Activated naive CD8-positive, alpha-beta T cell treated with anti-CD3 and anti-CD28 coated beads, Interleukin-2, amount 10 ng/mL, durations not matched to agents 7 days and 5 days (primary cell): Measurements from ENCODE around the gene KAZN. TPM values are rescaled to one million over a fixed set of nuclear protein-coding genes. Genes with fewer than 3 reads are reported as not detected.

Experiments
- ATAC-seq: fragments of 150-1000 bp; cut with Tn5 transposase; one replicate; pipeline ENCODE4 v1.10.0; 2021; ENCODE audit warnings: low read depth, moderate library complexity
- POLR2A ChIA-PET: fragments of 350-600 bp; sonication (Branson Sonifier 250); formaldehyde crosslinking; loops from one replicate; lab custom pipeline; 2021; ENCODE audit warnings: antibody characterized with exemption; lab: Charles Lee
- DNase-seq: peaks from one replicate; pipeline ENCODE4 v3.0.0; 2021
- H3K27ac Mint-ChIP-seq: one replicate; pipeline ENCODE4 v1.8.0; 2022; ENCODE audit warnings: mild to moderate bottlenecking, mixed read lengths
- H3K27me3 Mint-ChIP-seq: one replicate; pipeline ENCODE4 v1.8.0; 2022; ENCODE audit warnings: mild to moderate bottlenecking, moderate library complexity, mixed read lengths
- H3K36me3 Mint-ChIP-seq: one replicate; pipeline ENCODE4 v1.8.0; 2021; ENCODE audit warnings: mild to moderate bottlenecking, mixed read lengths
- H3K4me1 Mint-ChIP-seq: one replicate; pipeline ENCODE4 v1.8.0; 2021; ENCODE audit warnings: mixed read lengths
- H3K4me3 Mint-ChIP-seq: one replicate; pipeline ENCODE4 v1.8.0; 2022; ENCODE audit warnings: mild to moderate bottlenecking, moderate library complexity, mixed read lengths
- H3K9me3 Mint-ChIP-seq: one replicate; pipeline ENCODE4 v1.8.0; 2021; ENCODE audit warnings: mixed read lengths
- total RNA-seq, 2 experiments: library from RNA; stranded (reverse); gene quantifications; one replicate each; pipeline ENCODE4 v1.2.3, GENCODE V29; 2021

The KAZN gene
- total RNA-seq, 2 experiments from 2014 or later = 0.91 to 1.4 TPM

DNA sequence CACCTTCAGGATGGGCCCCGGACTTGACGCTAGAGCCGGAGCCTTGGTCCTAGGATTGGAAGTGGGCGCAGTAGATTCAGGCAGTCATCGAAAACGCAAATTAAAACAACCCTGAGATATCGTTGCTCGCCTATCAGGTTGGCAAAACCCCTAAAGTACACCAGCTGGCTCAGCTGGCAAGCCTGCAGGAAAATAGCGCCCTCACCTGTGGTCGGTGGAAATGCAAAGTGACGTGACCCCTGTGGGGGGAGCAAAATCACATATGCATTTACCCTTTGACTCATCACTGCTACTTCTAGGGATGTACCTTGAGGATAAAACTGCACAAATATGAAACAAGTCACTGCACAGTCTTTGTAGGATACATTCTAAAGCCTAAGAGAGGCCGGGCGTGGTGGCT lies 384.8 kb downstream of the KAZN start:
- POLR2A ChIA-PET = no interaction called here
- H3K9me3 Mint-ChIP-seq = no peaks in the 10 kb centered on the region
- ATAC-seq (no peak), DNase-seq (no peak)
- H3K27me3 Mint-ChIP-seq = peaks cover 3% of the 10 kb centered on the region
- no peak overlapping the region for H3K4me3 Mint-ChIP-seq
- no peak overlapping the region for H3K27ac Mint-ChIP-seq
- H3K36me3 Mint-ChIP-seq = no peaks in the 10 kb centered on the region
- H3K4me1 Mint-ChIP-seq = peaks cover 8% of the 10 kb centered on the region

DNA sequence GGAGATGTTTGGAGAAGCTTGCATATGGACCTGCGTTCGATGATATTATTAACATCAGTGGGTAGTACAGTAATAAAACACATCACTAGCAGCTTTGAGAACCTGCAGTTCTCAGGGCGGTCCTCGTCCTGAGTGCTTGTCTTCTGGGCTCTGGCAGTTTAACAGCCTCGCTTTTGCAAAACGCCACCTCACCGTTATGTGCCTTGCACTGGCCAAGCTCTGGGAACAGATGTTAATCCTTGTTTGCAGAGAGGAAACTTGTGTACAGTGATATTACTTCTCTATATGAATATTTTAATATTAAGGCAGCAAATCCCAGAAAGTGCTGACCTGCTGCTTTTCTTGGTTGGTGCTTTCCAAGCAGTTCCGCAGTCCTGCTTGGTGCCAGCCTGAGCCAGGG lies 387.7 kb downstream of the KAZN start:
- no peak for ATAC-seq
- Mint-ChIP-seq H3K27me3 (peaks cover 3% of the 10 kb centered on the region), H3K36me3 (no peaks in the 10 kb centered on the region), H3K27ac (no peak overlapping the region), H3K4me1 (no peaks in the 10 kb centered on the region), H3K4me3 (no peak overlapping the region), H3K9me3 (no peaks in the 10 kb centered on the region)
- no peak for DNase-seq
- POLR2A ChIA-PET = no interaction called here

DNA sequence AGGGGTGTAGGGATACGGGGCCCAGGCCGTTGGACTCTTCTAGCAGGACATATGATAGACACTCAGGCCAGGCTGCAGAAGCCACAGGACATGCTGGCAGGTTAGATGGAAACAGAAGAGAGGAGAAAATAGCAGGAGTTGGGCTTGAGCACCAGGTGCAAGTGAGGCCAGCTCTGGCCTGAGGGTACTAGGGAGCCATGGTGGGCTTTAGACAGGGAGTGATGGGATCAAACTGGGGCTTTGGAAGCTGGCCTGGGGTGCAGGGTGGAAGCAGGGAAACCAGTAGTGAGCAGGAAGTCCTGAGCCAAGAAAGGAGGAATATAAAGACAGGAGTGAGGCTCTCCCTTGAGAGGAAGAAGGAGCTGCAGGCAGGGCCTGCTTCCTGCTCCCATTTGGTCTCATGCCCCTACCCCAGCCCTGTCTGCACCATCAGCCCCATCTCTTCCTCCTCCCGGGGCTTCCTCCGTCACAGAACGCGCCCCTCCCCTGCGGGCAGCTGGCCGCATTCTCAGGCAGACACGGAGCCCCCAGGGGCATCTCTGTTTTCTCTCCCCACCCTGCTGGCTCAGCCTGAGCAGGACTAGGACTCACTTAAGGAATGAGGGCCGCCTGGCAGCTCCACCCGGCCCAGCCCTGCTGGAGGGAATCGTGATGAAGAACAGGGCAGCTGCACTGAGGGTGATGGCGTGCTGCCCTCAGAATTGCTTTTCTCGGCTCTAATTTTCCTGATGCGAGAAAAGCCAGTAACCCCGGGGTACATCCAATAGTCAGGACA lies 389.5 kb downstream of the KAZN start:
- Mint-ChIP-seq H3K4me3 (no peak overlapping the region), H3K4me1 (no peaks in the 10 kb centered on the region), H3K9me3 (no peaks in the 10 kb centered on the region), H3K27ac (no peak overlapping the region), H3K27me3 (peaks cover 3% of the 10 kb centered on the region), H3K36me3 (no peaks in the 10 kb centered on the region)
- DNase-seq (no peak), ATAC-seq (no peak)
- POLR2A ChIA-PET = no interaction called here

DNA sequence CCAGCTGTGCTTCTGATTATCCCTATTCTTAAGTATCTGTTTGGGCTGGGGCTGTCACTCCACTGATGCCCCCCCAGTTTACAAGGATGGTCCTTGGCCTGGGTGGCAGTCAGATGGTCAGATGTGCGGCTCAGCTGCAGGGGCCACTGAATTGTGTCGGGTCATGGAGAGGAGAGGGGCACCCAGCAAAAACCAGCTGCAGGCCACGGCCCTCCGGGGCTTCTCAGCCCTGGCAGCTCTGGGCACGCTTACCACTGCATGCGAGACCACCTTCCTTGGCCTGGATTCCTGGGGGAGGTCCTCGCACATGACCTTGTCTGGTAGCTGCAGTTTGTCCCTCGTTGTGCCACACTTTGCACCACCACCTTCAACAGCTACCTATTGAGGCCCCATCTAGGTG lies 390.2 kb downstream of the KAZN start:
- Mint-ChIP-seq H3K36me3 (no peaks in the 10 kb centered on the region), H3K27ac (no peak overlapping the region), H3K4me1 (no peaks in the 10 kb centered on the region), H3K9me3 (no peaks in the 10 kb centered on the region), H3K27me3 (peaks cover 3% of the 10 kb centered on the region), H3K4me3 (no peak overlapping the region)
- ATAC-seq = no peak
- no peak for DNase-seq
- POLR2A ChIA-PET = no interaction called here

DNA sequence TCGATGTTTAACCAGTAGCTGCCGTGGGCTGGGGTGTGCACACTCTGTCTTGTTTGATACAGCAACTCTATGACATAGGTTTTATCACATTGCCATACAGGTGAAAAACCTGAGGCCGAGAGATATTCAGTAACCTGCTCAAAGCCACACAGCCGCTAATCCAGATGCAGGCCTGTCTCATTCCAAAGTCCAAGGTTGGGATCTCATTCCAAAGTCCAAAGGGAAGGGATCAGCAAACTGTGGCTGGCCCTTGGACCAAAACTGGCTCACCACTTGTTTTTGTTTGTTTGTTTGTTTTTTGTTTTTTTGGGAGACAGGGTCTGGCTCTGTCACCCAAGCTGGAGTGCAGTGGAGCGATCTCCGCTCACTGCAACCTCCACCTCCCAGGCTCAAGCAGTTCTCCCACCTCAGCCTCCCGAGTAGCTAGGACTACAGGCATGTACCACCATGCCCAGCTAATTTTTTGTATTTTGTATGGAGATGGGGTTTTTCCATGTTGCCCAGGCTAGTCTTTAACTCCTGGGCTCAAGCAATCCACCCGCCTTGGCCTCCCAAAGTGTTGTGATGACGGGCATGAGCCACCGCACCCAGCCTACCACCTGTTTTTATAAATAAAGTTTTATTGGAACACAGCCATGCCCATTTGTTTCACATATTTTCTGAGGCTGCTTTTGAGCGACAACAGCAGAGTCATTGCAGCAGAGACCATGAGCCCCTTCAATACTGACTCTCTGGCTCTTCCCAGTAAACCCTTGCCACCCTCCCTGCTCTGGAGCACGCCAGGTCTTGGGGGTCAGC lies 391.6 kb downstream of the KAZN start:
- ATAC-seq (no peak), DNase-seq (no peak)
- no peaks in the 10 kb centered on the region for H3K4me1 Mint-ChIP-seq
- no peak overlapping the region for H3K27ac Mint-ChIP-seq
- H3K36me3 Mint-ChIP-seq = no peaks in the 10 kb centered on the region
- H3K9me3 Mint-ChIP-seq = no peaks in the 10 kb centered on the region
- no peaks in the 10 kb centered on the region for H3K27me3 Mint-ChIP-seq
- no peak overlapping the region for H3K4me3 Mint-ChIP-seq
- POLR2A ChIA-PET = no interaction called here

DNA sequence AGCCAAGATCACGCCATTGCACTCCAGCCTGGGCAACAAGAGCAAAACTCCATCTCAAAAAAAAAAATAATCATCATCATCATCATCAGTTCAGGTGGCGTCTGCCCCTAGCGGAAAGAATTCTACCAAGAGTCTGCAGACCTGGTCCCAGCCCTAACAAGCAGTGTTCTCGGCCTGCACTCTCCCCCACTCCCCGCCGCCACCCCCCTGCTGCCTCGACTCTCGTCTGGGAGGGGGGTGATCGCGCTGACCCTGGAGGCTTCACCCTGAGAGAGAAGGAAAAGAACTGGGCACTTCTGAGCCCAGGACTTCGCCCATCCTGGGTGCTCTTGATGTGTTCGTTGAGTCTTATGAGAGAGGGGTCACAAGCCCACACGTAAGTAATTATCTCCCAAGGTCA lies 394.9 kb downstream of the KAZN start:
- H3K27ac Mint-ChIP-seq = no peak overlapping the region
- H3K9me3 Mint-ChIP-seq = no peaks in the 10 kb centered on the region
- H3K4me1 Mint-ChIP-seq = no peaks in the 10 kb centered on the region
- ATAC-seq (no peak), DNase-seq (no peak)
- H3K4me3 Mint-ChIP-seq = no peak overlapping the region
- no peaks in the 10 kb centered on the region for H3K36me3 Mint-ChIP-seq
- POLR2A ChIA-PET = no interaction called here
- H3K27me3 Mint-ChIP-seq = no peaks in the 10 kb centered on the region

DNA sequence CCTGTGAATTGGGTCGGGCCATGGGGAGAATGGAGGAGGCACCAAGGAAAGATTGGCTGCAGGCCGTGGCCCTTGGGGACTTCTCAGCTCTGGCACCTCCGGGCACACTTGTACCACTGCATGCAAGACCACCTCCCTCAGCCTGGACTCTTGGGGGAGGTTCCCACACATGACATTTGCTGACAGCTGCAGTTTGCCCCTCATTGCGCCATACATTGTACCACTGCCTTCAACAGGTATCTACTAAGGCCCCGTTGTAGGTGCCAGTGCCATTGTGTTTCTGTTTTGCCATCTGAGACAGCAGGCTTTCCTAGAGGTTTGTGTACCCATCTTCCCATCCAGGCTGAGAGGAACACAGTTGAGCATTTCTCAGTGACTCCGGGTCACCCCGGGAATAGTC lies 395.7 kb downstream of the KAZN start:
- Mint-ChIP-seq H3K36me3 (no peaks in the 10 kb centered on the region), H3K9me3 (no peaks in the 10 kb centered on the region), H3K27ac (no peak overlapping the region), H3K4me1 (no peaks in the 10 kb centered on the region), H3K4me3 (no peak overlapping the region), H3K27me3 (no peaks in the 10 kb centered on the region)
- POLR2A ChIA-PET = no interaction called here
- DNase-seq (no peak), ATAC-seq (no peak)

DNA sequence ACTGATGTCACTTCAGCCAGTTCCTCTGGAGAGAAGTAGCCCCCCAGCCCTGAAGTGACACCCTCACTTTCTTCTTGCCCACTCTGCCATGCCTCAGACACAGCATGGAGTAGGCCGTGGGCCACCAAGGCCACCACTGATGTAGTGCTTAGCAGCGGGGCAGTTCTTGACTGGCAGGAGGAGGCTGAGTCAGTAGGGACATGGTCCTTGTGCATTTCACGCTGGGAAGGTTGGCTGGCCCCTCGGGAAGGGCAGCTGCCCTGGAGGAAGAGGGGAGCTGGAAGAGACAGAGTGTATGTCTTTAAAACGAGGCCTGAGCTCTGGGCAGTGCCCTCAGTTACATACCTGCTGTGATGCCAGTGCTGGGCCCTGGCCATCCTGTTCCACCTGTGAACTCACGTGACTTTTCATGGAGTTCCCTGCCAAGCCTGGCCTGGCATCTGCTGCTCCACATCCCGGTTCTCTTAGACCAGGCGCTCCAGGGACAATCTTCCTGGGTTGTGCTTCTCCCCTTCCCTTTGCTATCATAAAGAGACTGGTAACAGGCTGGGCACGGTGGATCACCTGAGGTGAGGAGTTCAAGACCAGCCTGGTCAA lies 396.5 kb downstream of the KAZN start:
- no peaks in the 10 kb centered on the region for H3K27me3 Mint-ChIP-seq
- H3K4me1 Mint-ChIP-seq = no peaks in the 10 kb centered on the region
- DNase-seq = no peak
- POLR2A ChIA-PET = no interaction called here
- H3K27ac Mint-ChIP-seq = no peak overlapping the region
- no peaks in the 10 kb centered on the region for H3K9me3 Mint-ChIP-seq
- H3K4me3 Mint-ChIP-seq = no peak overlapping the region
- ATAC-seq = no peak
- no peaks in the 10 kb centered on the region for H3K36me3 Mint-ChIP-seq

DNA sequence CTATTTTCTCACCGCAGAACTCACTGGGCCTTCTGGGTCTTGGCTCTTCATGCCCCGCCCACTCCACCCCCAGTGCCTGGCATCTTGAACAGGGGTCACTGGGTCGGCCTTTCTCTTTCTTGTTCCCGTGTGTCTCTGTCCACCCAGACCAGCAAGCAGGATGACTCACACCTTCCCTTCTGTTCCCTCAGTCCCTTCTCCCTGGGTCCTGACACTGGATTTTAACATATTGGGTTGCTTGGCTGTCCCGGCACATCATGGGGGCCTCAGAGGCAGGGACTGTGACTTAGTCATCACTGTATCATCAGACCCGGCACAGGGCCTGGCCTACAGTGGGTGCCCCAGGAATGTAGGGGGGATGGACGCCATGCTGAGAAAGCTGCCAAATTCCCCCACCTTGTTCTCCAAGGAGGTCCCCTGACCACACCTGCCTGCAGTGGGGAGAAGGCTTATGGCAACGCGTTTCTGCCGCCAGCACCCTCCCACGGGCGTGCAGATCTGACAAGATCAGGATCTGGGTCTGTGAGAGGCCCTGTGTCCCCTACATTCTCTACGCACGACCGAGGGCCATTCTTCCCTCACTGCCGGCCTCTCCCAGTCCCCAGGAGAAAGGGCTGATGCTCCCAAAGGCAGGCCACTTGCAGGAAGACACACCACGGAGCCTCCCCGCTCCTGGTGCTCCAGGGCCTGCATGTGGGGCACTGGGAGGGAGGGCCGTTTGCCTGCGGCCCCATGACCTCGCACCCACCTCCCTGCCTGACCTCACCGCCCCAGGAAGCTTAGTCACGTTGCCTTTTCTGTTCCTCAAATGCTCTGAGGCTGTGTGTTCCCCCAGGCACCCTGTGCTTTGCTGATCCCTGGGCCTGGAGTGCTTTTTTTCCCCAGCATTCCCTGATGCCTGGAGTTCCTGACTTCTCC lies 397.9 kb downstream of the KAZN start:
- Mint-ChIP-seq H3K27me3 (no peaks in the 10 kb centered on the region), H3K36me3 (no peaks in the 10 kb centered on the region)

DNA sequence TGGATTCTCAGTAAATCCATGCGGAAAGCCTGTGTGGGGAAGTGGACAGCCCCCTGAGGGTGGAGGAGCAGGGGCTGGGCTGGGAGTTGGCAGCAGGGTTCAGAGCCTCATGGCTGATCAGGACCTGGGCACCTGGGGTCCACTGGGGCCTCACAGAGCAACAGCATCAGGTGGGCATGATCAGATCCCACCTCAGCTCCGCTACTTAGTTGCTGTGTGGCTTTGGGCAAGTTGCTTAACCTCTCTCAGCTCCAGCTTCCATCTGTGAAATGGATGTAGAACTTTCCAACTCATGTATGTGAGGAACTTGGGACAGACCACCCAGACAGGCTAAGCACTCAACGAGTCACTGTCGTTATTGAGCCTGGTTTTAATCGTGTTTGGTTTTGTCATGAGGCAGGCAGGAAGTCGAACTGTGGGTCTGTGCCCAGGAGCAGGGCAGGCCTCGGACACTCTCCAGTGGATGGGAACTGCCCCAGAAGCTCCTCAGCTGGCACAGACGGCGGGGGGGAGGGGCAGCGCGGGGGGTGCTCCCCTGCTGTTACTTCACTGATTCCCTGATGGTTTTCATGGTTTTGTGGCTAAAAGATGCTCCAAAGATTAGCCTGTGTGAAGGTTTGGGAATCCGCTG lies 399.3 kb downstream of the KAZN start:
- Mint-ChIP-seq H3K27me3 (no peaks in the 10 kb centered on the region), H3K36me3 (no peaks in the 10 kb centered on the region), H3K4me1 (no peaks in the 10 kb centered on the region), H3K27ac (no peak overlapping the region), H3K9me3 (no peaks in the 10 kb centered on the region), H3K4me3 (no peak overlapping the region)
- DNase-seq = no peak
- ATAC-seq = no peak
- POLR2A ChIA-PET = no interaction called here

More for the DNA sequence above, 397.9 kb downstream of the KAZN start:
- no peaks in the 10 kb centered on the region for H3K4me1 Mint-ChIP-seq
- POLR2A ChIA-PET = no interaction called here
- no peaks in the 10 kb centered on the region for H3K9me3 Mint-ChIP-seq
- DNase-seq = no peak
- ATAC-seq = no peak
- no peak overlapping the region for H3K27ac Mint-ChIP-seq
- no peak overlapping the region for H3K4me3 Mint-ChIP-seq

DNA sequence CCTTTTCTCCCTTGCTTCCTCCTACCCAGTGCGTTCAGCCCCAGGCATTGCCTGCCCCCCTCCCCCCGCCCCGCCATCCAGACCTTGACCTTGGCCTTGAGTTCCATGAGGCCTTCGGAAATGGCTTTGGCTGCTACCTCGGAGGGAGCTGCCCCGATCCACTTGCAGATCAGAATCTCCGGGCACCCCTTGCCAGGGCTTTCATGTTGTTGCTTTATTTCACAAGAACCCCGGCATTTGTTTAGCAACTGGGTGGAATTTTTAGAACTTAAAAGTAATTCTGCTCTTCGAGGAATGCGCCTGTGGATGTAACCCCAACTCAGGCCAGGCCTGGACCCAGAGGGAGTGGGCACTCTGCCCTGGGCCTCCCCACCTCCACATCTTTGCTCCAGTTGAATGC lies 401.0 kb downstream of the KAZN start:
- Mint-ChIP-seq H3K4me1 (no peaks in the 10 kb centered on the region), H3K4me3 (no peak overlapping the region), H3K27me3 (no peaks in the 10 kb centered on the region), H3K9me3 (no peaks in the 10 kb centered on the region), H3K27ac (no peak overlapping the region), H3K36me3 (no peaks in the 10 kb centered on the region)
- ATAC-seq (no peak), DNase-seq (no peak)
- POLR2A ChIA-PET = no interaction called here

DNA sequence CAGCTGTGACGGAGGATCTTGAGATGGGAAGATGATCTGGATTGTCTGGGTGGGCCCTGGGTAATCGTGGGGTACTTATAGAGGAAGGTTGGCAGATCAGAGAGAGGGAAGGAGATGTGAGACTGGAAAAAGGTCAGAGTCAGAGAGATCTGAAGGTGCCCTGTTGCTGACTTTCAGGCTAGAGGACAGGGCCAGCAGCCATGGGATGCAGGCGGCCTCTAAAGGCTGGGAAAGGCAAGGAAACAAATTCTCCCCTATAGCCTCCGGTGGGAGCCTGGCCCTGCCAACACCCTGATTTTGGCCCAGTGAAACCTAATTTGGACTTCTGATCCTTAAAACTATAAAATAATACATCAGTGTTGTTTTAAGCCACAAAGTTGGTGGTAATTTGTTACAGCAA lies 401.5 kb downstream of the KAZN start:
- no peak overlapping the region for H3K4me3 Mint-ChIP-seq
- H3K9me3 Mint-ChIP-seq = no peaks in the 10 kb centered on the region
- ATAC-seq (no peak), DNase-seq (no peak)
- H3K36me3 Mint-ChIP-seq = no peaks in the 10 kb centered on the region
- no peak overlapping the region for H3K27ac Mint-ChIP-seq
- H3K27me3 Mint-ChIP-seq = no peaks in the 10 kb centered on the region
- no peaks in the 10 kb centered on the region for H3K4me1 Mint-ChIP-seq
- POLR2A ChIA-PET = no interaction called here

DNA sequence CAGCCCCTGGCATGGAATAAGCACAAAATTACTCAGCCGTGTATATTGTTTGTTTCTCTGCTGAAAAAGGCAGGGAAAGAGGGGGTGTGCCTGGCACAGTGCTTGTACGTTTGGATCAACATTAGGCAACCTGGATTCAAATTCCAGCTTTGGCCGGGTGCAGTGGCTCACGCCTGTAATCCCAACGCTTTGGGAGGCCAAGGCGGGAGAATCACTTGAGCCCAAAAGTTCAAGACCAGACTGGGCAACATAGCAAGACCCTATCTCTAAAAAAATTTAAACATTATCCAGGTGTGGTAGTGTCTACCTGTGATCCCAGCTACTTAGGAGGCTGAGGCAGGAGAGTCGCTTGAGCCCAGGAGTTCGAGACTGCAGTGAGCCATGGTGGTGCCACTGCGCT lies 402.2 kb downstream of the KAZN start:
- ATAC-seq (no peak), DNase-seq (no peak)
- Mint-ChIP-seq H3K27me3 (no peaks in the 10 kb centered on the region), H3K9me3 (no peaks in the 10 kb centered on the region), H3K36me3 (no peaks in the 10 kb centered on the region), H3K27ac (no peak overlapping the region), H3K4me1 (no peaks in the 10 kb centered on the region), H3K4me3 (no peak overlapping the region)
- POLR2A ChIA-PET = no interaction called here
